Left colon (tissue), 2 donors: ENCODE data around the gene FAM53B. TPM values are rescaled to one million over a fixed set of nuclear protein-coding genes. Genes with fewer than 3 reads are reported as not detected.
A peak's percentile ranks its signal among the peaks of the same experiment; 100 is the strongest.
"Not testable (repeated sequence)": the region's sequence is repeated elsewhere in the genome, so short reads cannot be mapped to it uniquely, and the experiment has no call there.

Experiments
- ATAC-seq: fragments of 200-7000 bp; cut with Tn5 transposase; one replicate; pipeline ENCODE4 v1.9.1; 2020; ENCODE audit warnings: mild to moderate bottlenecking, moderate library complexity
- DNase-seq, 2 donors: peaks; one replicate each; pipeline ENCODE4 v3.0.0-alpha.2; 2020
- intact Hi-C, 2 donors: fragments of 100-400 bp; cut with DNase I in 1 of 2; cut with micrococcal nuclease in 1 of 2; formaldehyde crosslinking; loops; one replicate each; pipeline versions ENCODE4 v1.11.2 to v1.14.0; 2022; cut with DNase I, micrococcal nuclease
- total RNA-seq, 2 donors: library from RNA; stranded (reverse); fragmentation: NEBNext Ultra II Directional; extraction: Animal tissue kit (Norgen Biotek cat#: 25700); gene quantifications; one replicate each; pipeline ENCODE4 v1.2.1, GENCODE V29; 2021
- donor health status: DM: no; HTN: no; CAD: no.
- donor health status: DM: yes; HTN: yes; CAD: no.

FAM53B gene
- total RNA-seq, 2 donors from 2014 or later = 31.6 to 48.0 TPM

- ATAC-seq = no peak
- intact Hi-C loops = no loop called here
These were observed 153.7 kb downstream of the FAM53B start for GRCh38 chr10:124590216-124591122.

GRCh38 chr10:124589491-124590041 lies 154.6 kb downstream of the FAM53B start:
- intact Hi-C loops = no loop called here
- no peak for DNase-seq
- no peak for ATAC-seq

More at GRCh38 chr10:124590216-124591122, 153.7 kb downstream of the FAM53B start:
- no peak for DNase-seq

- peak; percentile 71 to 78 for DNase-seq
- peak; percentile 94 for ATAC-seq
- intact Hi-C loops = no loop called here
These were observed 155.3 kb downstream of the FAM53B start for GRCh38 chr10:124588736-124589490.

GRCh38 chr10:124588341-124588735 lies 155.8 kb downstream of the FAM53B start:
- ATAC-seq, intact Hi-C loops: not testable (repeated sequence)

GRCh38 chr10:124587811-124588211 lies 156.4 kb downstream of the FAM53B start:
- intact Hi-C loops = no loop called here
- ATAC-seq = no peak
- DNase-seq = no peak

More at GRCh38 chr10:124588341-124588735, 155.8 kb downstream of the FAM53B start:
- not testable (repeated sequence) for DNase-seq

- no peak for DNase-seq
- intact Hi-C loops = no loop called here
- ATAC-seq = peak; percentile 45
These were observed 158.0 kb downstream of the FAM53B start for GRCh38 chr10:124586142-124586541.

- ATAC-seq = no peak
- intact Hi-C loops = no loop called here
These were observed 165.2 kb downstream of the FAM53B start for GRCh38 chr10:124579011-124579399.

GRCh38 chr10:124578231-124579010 lies 165.8 kb downstream of the FAM53B start:
- intact Hi-C loops = no loop called here
- ATAC-seq (no peak), DNase-seq (no peak)

More at GRCh38 chr10:124579011-124579399, 165.2 kb downstream of the FAM53B start:
- DNase-seq = no peak

GRCh38 chr10:124577651-124578050 lies 166.5 kb downstream of the FAM53B start:
- DNase-seq = no peak
- ATAC-seq = no peak
- intact Hi-C loops = no loop called here

GRCh38 chr10:124576526-124577420 lies 167.4 kb downstream of the FAM53B start:
- intact Hi-C loops = no loop called here
- ATAC-seq = no peak
- no peak for DNase-seq

- intact Hi-C loops = no loop called here
- DNase-seq = no peak
- no peak for ATAC-seq
These were observed 168.8 kb downstream of the FAM53B start for GRCh38 chr10:124575107-124576035.

- no peak for ATAC-seq
- intact Hi-C loops = no loop called here
- DNase-seq = no peak
These were observed 169.6 kb downstream of the FAM53B start for GRCh38 chr10:124574456-124575070.

- no peak for ATAC-seq
- intact Hi-C loops = no loop called here
- no peak for DNase-seq
These were observed 170.3 kb downstream of the FAM53B start for GRCh38 chr10:124573726-124574455.

- no peak for DNase-seq
- intact Hi-C loops = no loop called here
- ATAC-seq = no peak
These were observed 171.4 kb downstream of the FAM53B start for GRCh38 chr10:124572751-124573150.

GRCh38 chr10:124570646-124571045 lies 173.5 kb downstream of the FAM53B start:
- intact Hi-C loops = no loop called here
- DNase-seq (no peak), ATAC-seq (no peak)
